Loucy (cell line): Measurements from ENCODE around the gene PTPRH.

ENCODE experiments used
- EZH2phosphoT487 ChIP-seq: fragments of 200-600 bp; IDR thresholded peaks from 2 replicates; pipeline ENCODE4 v1.6.1; 2018; ENCODE audit warnings: antibody characterized with exemption, mild to moderate bottlenecking, moderate library complexity, borderline replicate concordance
- TF ChIP-seq, protein P1 (sequence below): fragments of 200-600 bp; sonication (generic); conservative IDR thresholded peaks from 2 replicates; pipeline ENCODE4 v1.5.1; 2014; ENCODE audit warnings: mild to moderate bottlenecking, antibody characterized with exemption, low read length

DNA sequence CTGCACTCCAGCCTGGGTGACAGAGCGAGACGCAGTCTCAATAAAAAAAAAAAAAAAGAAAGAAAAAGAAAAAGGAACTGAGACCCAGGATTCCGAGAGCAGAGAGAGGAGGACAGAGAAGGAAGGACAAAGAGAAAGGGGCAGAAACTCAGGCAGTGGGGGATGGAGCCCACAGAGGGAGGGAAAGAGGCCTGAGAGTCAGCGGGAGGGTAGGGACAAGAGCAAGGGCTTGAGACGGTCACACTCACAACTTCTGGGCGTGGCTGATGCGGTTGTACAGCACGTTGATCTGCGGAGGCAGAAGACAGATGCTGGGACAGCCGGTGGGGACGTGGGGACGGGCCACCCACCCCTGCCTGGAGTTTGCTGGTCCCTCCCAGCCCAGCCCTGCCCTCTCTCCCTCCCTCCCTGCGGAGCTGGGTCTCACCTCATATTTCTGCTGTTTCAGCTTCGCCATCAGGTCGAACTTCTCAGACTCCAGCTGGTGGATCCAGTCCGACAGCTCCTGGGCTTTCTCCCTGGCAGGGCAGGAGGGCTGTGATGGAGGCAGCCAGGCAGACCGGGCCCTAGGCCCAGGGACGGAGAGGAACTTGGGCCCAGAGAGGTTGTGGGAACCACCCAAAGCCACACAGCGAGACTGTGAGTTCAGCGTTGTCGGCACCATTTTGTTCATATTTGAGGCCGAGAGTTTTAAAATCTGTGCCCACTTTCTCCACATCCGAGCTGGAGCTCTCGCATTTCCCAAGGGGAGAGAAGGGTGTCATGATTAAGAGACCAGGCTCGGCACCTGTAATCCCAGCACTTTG lies 75.5 kb downstream of the PTPRH start:
- TF ChIP-seq, protein P1, sequence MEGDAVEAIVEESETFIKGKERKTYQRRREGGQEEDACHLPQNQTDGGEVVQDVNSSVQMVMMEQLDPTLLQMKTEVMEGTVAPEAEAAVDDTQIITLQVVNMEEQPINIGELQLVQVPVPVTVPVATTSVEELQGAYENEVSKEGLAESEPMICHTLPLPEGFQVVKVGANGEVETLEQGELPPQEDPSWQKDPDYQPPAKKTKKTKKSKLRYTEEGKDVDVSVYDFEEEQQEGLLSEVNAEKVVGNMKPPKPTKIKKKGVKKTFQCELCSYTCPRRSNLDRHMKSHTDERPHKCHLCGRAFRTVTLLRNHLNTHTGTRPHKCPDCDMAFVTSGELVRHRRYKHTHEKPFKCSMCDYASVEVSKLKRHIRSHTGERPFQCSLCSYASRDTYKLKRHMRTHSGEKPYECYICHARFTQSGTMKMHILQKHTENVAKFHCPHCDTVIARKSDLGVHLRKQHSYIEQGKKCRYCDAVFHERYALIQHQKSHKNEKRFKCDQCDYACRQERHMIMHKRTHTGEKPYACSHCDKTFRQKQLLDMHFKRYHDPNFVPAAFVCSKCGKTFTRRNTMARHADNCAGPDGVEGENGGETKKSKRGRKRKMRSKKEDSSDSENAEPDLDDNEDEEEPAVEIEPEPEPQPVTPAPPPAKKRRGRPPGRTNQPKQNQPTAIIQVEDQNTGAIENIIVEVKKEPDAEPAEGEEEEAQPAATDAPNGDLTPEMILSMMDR, result no peak
- TF ChIP-seq EZH2phosphoT487, result no peak
